ENCODE results near the gene FSIP1. TPM values are rescaled to one million over a fixed set of nuclear protein-coding genes. Genes with fewer than 3 reads are reported as not detected.

FSIP1 gene
- 0.16 and 1.2 TPM in 2 replicates for total RNA-seq

GRCh38 chr15:39782441-39783138 lies at the start of gene FSIP1:
Gene FSIP1 (minus strand): TSS chr15:39782841. CDS start chr15:39776524, 6,317 bp downstream.

GRCh38 chr15:39580485-39581241 lies 202.0 kb downstream of the FSIP1 start, which contains the start of gene THBS1:
Gene THBS1 (plus strand): TSS chr15:39581079. CDS start chr15:39581858, 779 bp downstream.

Other genes with a start within 250 kb of the FSIP1 start
- 2,994 and 14,705 TPM in 2 replicates for gene THBS1, start 201.8 kb downstream of the FSIP1 start, total RNA-seq
- gene GPR176, start 137.4 kb upstream of the FSIP1 start, total RNA-seq = 15.7 and 22.5 TPM in 2 replicates
- gene EIF2AK4, start 151.3 kb upstream of the FSIP1 start, total RNA-seq = 32.4 and 46.8 TPM in 2 replicates